Astrocyte (in vitro differentiated cells and primary cell): ENCODE results near the gene DNAJB6.
"Not testable (repeated sequence)": the region's sequence is repeated elsewhere in the genome, so short reads cannot be mapped to it uniquely, and the experiment has no call there.

Experiments used
- EZH2 ChIP-seq: IDR thresholded peaks from 2 replicates; pipeline ENCODE4 v1.6.1; 2012; ENCODE audit warnings: mild to moderate bottlenecking, low read length, inconsistent platforms; ENCODE audit not compliant: insufficient read depth
- TF ChIP-seq, protein P1 (sequence below): IDR thresholded peaks from 2 replicates; pipeline ENCODE4 v1.5.1; 2011; ENCODE audit warnings: low read depth, mild to moderate bottlenecking, inconsistent platforms, low read length, moderate library complexity; ENCODE audit not compliant: insufficient read depth

DNA sequence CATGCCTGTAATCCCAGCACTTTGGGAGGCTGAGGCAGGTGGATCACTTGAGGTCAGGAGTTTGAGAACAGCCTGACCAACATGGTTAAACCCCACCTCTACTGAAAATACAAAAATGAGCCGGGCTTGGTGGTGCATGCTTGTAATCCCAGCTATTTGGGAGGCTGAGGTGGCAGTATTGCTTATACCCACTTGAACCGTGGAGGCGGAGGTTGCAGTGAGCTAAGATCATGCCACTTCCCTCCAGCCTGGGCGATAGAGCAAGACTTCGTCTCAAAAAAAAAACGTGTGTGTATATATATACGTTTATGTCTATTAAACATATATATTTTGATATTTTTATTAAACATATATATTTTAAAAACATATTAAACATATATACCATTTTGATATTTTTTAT lies 5.8 kb upstream of the DNAJB6 start:
- TF ChIP-seq, protein P1, sequence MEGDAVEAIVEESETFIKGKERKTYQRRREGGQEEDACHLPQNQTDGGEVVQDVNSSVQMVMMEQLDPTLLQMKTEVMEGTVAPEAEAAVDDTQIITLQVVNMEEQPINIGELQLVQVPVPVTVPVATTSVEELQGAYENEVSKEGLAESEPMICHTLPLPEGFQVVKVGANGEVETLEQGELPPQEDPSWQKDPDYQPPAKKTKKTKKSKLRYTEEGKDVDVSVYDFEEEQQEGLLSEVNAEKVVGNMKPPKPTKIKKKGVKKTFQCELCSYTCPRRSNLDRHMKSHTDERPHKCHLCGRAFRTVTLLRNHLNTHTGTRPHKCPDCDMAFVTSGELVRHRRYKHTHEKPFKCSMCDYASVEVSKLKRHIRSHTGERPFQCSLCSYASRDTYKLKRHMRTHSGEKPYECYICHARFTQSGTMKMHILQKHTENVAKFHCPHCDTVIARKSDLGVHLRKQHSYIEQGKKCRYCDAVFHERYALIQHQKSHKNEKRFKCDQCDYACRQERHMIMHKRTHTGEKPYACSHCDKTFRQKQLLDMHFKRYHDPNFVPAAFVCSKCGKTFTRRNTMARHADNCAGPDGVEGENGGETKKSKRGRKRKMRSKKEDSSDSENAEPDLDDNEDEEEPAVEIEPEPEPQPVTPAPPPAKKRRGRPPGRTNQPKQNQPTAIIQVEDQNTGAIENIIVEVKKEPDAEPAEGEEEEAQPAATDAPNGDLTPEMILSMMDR: not testable (repeated sequence)
- not testable (repeated sequence) for TF ChIP-seq EZH2
